ENCODE data around the gene NOL4L. TPM values are rescaled to one million over a fixed set of nuclear protein-coding genes. Genes with fewer than 3 reads are reported as not detected.

NOL4L gene
- total RNA-seq, 1 donor from 2014 or later: 11.9 TPM

DNA sequence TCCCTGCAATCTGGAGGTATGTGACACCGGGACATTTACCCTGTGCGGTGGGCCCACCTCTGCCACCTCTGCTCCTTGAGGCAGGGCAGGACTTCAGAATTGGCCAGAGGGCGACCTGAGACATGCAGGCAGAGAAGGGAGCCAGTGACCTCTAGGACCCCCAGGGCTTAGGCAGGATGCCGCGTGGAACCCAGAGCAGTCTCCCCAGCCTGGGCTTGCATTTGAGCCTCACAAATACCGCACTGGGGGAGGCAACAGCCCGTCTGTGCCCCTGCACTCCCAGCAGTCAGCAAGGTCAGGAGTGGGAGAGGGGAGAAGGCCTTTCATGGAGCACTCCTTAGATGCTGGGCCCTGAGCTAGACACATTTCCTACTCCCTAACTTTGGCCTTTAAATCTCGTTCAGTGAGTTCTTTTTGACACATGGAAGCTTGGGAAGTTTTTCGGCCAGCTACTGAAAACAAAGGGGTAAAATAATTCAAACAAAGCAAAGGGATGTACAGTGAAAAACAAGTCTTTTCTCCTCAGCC, 46.9 kb upstream of the NOL4L start:
- Mint-ChIP-seq H3K4me3 (no peak overlapping the region), H3K27ac (peak overlapping the region; percentile 18), H3K9me3 (no peaks in the 10 kb centered on the region), H3K4me1 (peaks cover 75% of the 10 kb centered on the region), H3K36me3 (no peaks in the 10 kb centered on the region), H3K27me3 (ENCODE audit: insufficient read depth, low read depth) (peaks cover 21% of the 10 kb centered on the region)
- Histone ChIP-seq H4K20me1 (ENCODE audit: low read depth) (no peaks in the 10 kb centered on the region), H3K4me1 (peaks cover 38% of the 10 kb centered on the region), H3K27me3 (no peaks in the 10 kb centered on the region), H3K27ac (no peak overlapping the region), H3F3A (ENCODE audit: low read depth) (peaks cover 5% of the 10 kb centered on the region), H3K79me2 (ENCODE audit: low read depth) (no peaks in the 10 kb centered on the region), H3K36me3 (no peaks in the 10 kb centered on the region), H3K9ac (no peak overlapping the region), H3K9me3 (ENCODE audit: low read depth) (no peaks in the 10 kb centered on the region), H2AFZ (replicated peaks) (no peak overlapping the region), H3K4me3 (no peak overlapping the region), H3K4me2 (no peak overlapping the region)
- TF ChIP-seq, protein P1, sequence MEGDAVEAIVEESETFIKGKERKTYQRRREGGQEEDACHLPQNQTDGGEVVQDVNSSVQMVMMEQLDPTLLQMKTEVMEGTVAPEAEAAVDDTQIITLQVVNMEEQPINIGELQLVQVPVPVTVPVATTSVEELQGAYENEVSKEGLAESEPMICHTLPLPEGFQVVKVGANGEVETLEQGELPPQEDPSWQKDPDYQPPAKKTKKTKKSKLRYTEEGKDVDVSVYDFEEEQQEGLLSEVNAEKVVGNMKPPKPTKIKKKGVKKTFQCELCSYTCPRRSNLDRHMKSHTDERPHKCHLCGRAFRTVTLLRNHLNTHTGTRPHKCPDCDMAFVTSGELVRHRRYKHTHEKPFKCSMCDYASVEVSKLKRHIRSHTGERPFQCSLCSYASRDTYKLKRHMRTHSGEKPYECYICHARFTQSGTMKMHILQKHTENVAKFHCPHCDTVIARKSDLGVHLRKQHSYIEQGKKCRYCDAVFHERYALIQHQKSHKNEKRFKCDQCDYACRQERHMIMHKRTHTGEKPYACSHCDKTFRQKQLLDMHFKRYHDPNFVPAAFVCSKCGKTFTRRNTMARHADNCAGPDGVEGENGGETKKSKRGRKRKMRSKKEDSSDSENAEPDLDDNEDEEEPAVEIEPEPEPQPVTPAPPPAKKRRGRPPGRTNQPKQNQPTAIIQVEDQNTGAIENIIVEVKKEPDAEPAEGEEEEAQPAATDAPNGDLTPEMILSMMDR (IDR thresholded peaks at IDR 0.05): no peak
- no peak for TF ChIP-seq EZH2 (IDR thresholded peaks at IDR 0.05)
- no peak for DNase-seq (ENCODE audit: low spot score)

DNA sequence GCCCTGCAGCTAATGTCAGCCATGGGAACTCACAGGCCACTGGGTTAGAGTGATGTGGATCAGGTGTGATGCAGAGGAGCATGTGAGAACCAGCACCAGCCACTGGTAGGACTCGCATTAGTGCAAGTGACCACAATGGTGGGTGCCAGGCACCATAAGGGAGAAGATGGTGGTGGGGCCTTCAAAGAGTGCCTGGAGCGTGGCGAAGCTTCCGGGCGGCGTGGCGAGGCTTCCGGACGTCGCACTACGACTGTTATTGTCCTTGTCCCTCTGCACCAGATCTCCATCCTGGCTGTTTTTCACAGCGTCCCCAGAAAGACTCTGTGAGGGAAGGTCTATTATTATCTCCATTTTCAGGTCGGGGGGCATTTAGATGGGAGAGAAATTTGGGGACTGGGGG, 44.7 kb upstream of the NOL4L start:
- H3K79me2 ChIP-seq (ENCODE audit: low read depth): no peaks in the 10 kb centered on the region
- H3K27me3 ChIP-seq: no peaks in the 10 kb centered on the region
- H3K4me3 ChIP-seq: no peak overlapping the region
- Mint-ChIP-seq H3K4me3 (no peak overlapping the region), H3K27me3 (ENCODE audit: insufficient read depth, low read depth) (peaks cover 20% of the 10 kb centered on the region), H3K4me1 (peaks cover 62% of the 10 kb centered on the region), H3K36me3 (no peaks in the 10 kb centered on the region), H3K9me3 (no peaks in the 10 kb centered on the region), H3K27ac (no peak overlapping the region)
- H3K36me3 ChIP-seq: no peaks in the 10 kb centered on the region
- H2AFZ ChIP-seq (replicated peaks): no peak overlapping the region
- H3K27ac ChIP-seq: no peak overlapping the region
- H3K4me1 ChIP-seq: peaks cover 39% of the 10 kb centered on the region
- TF ChIP-seq, protein P1 (IDR thresholded peaks at IDR 0.05): no peak
- TF ChIP-seq EZH2phosphoT487 (IDR thresholded peaks at IDR 0.05) (no peak), EZH2 (IDR thresholded peaks at IDR 0.05) (no peak)
- DNase-seq (ENCODE audit: low spot score): no peak
- H3F3A ChIP-seq (ENCODE audit: low read depth): peaks cover 9% of the 10 kb centered on the region
- no peak overlapping the region for H3K4me2 ChIP-seq
- no peak overlapping the region for H3K9ac ChIP-seq
- H3K9me3 ChIP-seq (ENCODE audit: low read depth): no peaks in the 10 kb centered on the region
- H4K20me1 ChIP-seq (ENCODE audit: low read depth): no peaks in the 10 kb centered on the region

DNA sequence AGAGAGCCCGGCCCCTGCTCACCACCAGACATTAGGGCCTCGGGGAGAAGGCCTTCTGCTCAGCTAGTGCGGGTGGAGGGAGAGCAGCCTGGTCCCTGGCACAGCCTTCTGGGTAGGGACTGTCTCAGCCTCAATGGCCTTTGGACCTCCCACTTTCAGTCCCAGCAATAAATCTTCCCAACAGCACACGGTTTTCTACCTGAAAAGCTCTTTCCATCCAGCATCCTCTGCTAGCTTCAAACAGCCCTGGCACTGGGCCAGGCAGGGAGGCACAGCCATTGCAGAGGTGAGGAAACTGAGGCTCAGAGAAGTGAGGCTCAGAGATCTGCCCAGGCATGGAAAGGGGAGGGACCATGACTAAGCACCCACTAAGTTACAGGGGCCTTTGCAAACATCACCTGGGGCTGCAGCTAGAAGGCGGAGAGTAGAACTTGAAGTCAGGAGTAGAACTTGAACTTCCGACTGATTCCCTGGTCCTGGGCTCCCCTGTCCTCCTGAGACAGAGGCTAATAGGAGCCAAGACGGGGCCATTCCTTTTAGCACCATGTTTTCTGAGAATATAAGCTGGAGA, 43.9 kb upstream of the NOL4L start:
- no peaks in the 10 kb centered on the region for H3K36me3 Mint-ChIP-seq

More for the DNA sequence above, 43.9 kb upstream of the NOL4L start:
- H2AFZ ChIP-seq (replicated peaks): no peak overlapping the region
- H3F3A ChIP-seq (ENCODE audit: low read depth): peaks cover 16% of the 10 kb centered on the region
- H3K27ac ChIP-seq: no peak overlapping the region
- H3K4me3 Mint-ChIP-seq: no peak overlapping the region
- no peaks in the 10 kb centered on the region for H3K9me3 ChIP-seq (ENCODE audit: low read depth)
- H3K4me1 Mint-ChIP-seq: peaks cover 60% of the 10 kb centered on the region
- no peaks in the 10 kb centered on the region for H3K36me3 ChIP-seq
- no peak for DNase-seq (ENCODE audit: low spot score)
- H3K9ac ChIP-seq: no peak overlapping the region
- H3K4me3 ChIP-seq: no peak overlapping the region
- no peak overlapping the region for H3K27ac Mint-ChIP-seq
- H3K79me2 ChIP-seq (ENCODE audit: low read depth): no peaks in the 10 kb centered on the region
- H3K27me3 Mint-ChIP-seq (ENCODE audit: insufficient read depth, low read depth): peaks cover 13% of the 10 kb centered on the region
- no peak overlapping the region for H3K4me2 ChIP-seq
- H3K4me1 ChIP-seq: peaks cover 32% of the 10 kb centered on the region
- H4K20me1 ChIP-seq (ENCODE audit: low read depth): no peaks in the 10 kb centered on the region
- H3K9me3 Mint-ChIP-seq: no peaks in the 10 kb centered on the region
- TF ChIP-seq EZH2phosphoT487 (IDR thresholded peaks at IDR 0.05) (no peak), EZH2 (IDR thresholded peaks at IDR 0.05) (no peak)
- TF ChIP-seq, protein P1 (IDR thresholded peaks at IDR 0.05): no peak
- H3K27me3 ChIP-seq: no peaks in the 10 kb centered on the region

Measured in neural progenitor cell (in vitro differentiated cells).